Neuronal stem cell (in vitro differentiated cells): ENCODE data around the gene PAX7.
"Not testable (repeated sequence)": the region's sequence is repeated elsewhere in the genome, so short reads cannot be mapped to it uniquely, and the experiment has no call there.

Experiments used
- DNase-seq: peaks from one replicate; pipeline ENCODE4 v3.0.0-alpha.2; 2013; ENCODE audit warnings: low spot score
- H2AFZ ChIP-seq: one replicate; pipeline ENCODE4 v1.6.1; 2013; ENCODE audit warnings: mild to moderate bottlenecking, low read length, inconsistent platforms
- H2AK5ac ChIP-seq: 2 replicates; pipeline ENCODE4 v1.6.1; 2013; ENCODE audit warnings: low read depth, mild to moderate bottlenecking, inconsistent platforms, low read length, moderate library complexity, mixed read lengths
- H2BK120ac ChIP-seq: 2 replicates; pipeline ENCODE4 v1.6.1; 2013; ENCODE audit warnings: low read depth, mild to moderate bottlenecking, inconsistent platforms, low read length, moderate library complexity, mixed read lengths
- H2BK12ac ChIP-seq: one replicate; pipeline ENCODE4 v1.6.1; 2013; ENCODE audit warnings: low read length, inconsistent platforms
- H2BK15ac ChIP-seq: 2 replicates; pipeline ENCODE4 v1.6.1; 2013; ENCODE audit warnings: mild to moderate bottlenecking, low read length, inconsistent platforms, mixed read lengths
- H2BK5ac ChIP-seq: one replicate; pipeline ENCODE4 v1.6.1; 2013; ENCODE audit warnings: inconsistent platforms, mild to moderate bottlenecking, low read length, moderate library complexity
- H3K14ac ChIP-seq: one replicate; pipeline ENCODE4 v1.6.1; 2013; ENCODE audit warnings: low read length, inconsistent platforms
- H3K18ac ChIP-seq: 2 replicates; pipeline ENCODE4 v1.6.1; 2013; ENCODE audit warnings: low read length, inconsistent platforms
- H3K23ac ChIP-seq: 2 replicates; pipeline ENCODE4 v1.6.1; 2013; ENCODE audit warnings: low read depth, mild to moderate bottlenecking, mixed read lengths, low read length, inconsistent platforms; ENCODE audit not compliant: poor library complexity
- H3K27ac ChIP-seq: replicated peaks from 3 replicates; pipeline ENCODE4 v1.5.1; 2013; ENCODE audit warnings: low read length, inconsistent platforms
- H3K27me3 ChIP-seq, 3 experiments: 2 replicates each; pipeline ENCODE4 v1.6.1; 2013; ENCODE audit warnings: low read length in 3 of 3, mild to moderate bottlenecking in 2 of 3, inconsistent platforms in 1 of 3, low read depth in 1 of 3, mixed read lengths in 1 of 3, moderate library complexity in 1 of 3; ENCODE audit not compliant: control insufficient read depth in 3 of 3, insufficient read depth in 3 of 3
- H3K36me3 ChIP-seq, 2 donors: replicated peaks in 1 of 2; 2 replicates each; pipeline ENCODE4 v1.6.1; 2013; ENCODE audit warnings: low read length in 2 of 2; ENCODE audit not compliant: control insufficient read depth in 2 of 2, insufficient read depth in 2 of 2
- H3K4ac ChIP-seq: 2 replicates; pipeline ENCODE4 v1.6.1; 2013; ENCODE audit warnings: inconsistent platforms, mild to moderate bottlenecking, low read length, moderate library complexity
- H3K4me1 ChIP-seq, 2 donors: 1 replicate in 1 of 2; 2 replicates in 1 of 2; pipeline ENCODE4 v1.6.1; 2013; ENCODE audit warnings: low read length in 2 of 2, low read depth in 1 of 2; ENCODE audit not compliant: control insufficient read depth in 2 of 2, insufficient read depth in 1 of 2
- H3K4me2 ChIP-seq: one replicate; pipeline ENCODE4 v1.6.1; 2013; ENCODE audit warnings: mild to moderate bottlenecking, low read length, inconsistent platforms; ENCODE audit not compliant: insufficient read depth, poor library complexity, severe bottlenecking
- H3K4me3 ChIP-seq, 2 donors: 2 replicates each; pipeline ENCODE4 v1.5.1; 2013; ENCODE audit warnings: low read length in 2 of 2, mild to moderate bottlenecking in 2 of 2, inconsistent platforms in 1 of 2, moderate library complexity in 1 of 2
- H3K79me1 ChIP-seq: one replicate; pipeline ENCODE4 v1.6.1; 2013; ENCODE audit warnings: low read depth, mild to moderate bottlenecking, inconsistent platforms, low read length, moderate library complexity
- H3K9ac ChIP-seq: one replicate; pipeline ENCODE4 v1.6.1; 2013; ENCODE audit warnings: mild to moderate bottlenecking, low read depth, low read length, inconsistent platforms; ENCODE audit not compliant: poor library complexity
- H3K9me3 ChIP-seq, 2 donors: replicated peaks in 1 of 2; 2 replicates each; pipeline versions ENCODE3 to v1.6.1; 2013; ENCODE audit warnings: low read length in 2 of 2, mild to moderate bottlenecking in 2 of 2, inconsistent platforms in 1 of 2, low read depth in 1 of 2, mixed read lengths in 1 of 2, moderate library complexity in 1 of 2; ENCODE audit not compliant: control insufficient read depth in 2 of 2, insufficient read depth in 1 of 2
- H4K8ac ChIP-seq: one replicate; pipeline ENCODE4 v1.6.1; 2013; ENCODE audit warnings: low read depth, mild to moderate bottlenecking, inconsistent platforms, low read length, moderate library complexity
- H4K91ac ChIP-seq: one replicate; pipeline ENCODE4 v1.6.1; 2013; ENCODE audit warnings: low read length, low read depth, mild to moderate bottlenecking, inconsistent platforms; ENCODE audit not compliant: poor library complexity
- WGBS, 2 donors: extraction: QIAGEN DNeasy Blood & Tissue Kit; methylation state at CpG; one replicate each; pipeline ENCODE4 v1.1.7; 2013; ENCODE audit warnings: missing lambda C conversion rate in 2 of 2, mixed read lengths in 1 of 2; ENCODE audit not compliant: insufficient read length in 2 of 2, insufficient replicate concordance in 1 of 2; ENCODE audit errors: extremely low coverage in 2 of 2; 5-methylcytosine and 5-hydroxymethylcytosine counted together

Gene PAX7

GRCh38 chr1:18744381-18744780 is 113.7 kb downstream of the PAX7 start:
- WGBS, 2 donors, result 100% methylated on average over 1 of the region's 1 CpG; no CpG with 5 or more reads in 1 of the 2 donors
- not testable (repeated sequence) for H3K79me1 ChIP-seq, H3K23ac ChIP-seq, H4K91ac ChIP-seq, H3K4ac ChIP-seq, DNase-seq, H3K4me1 ChIP-seq, H3K14ac ChIP-seq, H2AK5ac ChIP-seq, H3K27ac ChIP-seq, H3K18ac ChIP-seq, H2BK12ac ChIP-seq, H2BK15ac ChIP-seq, H3K4me2 ChIP-seq, H2AFZ ChIP-seq, H3K4me3 ChIP-seq, H3K36me3 ChIP-seq, H3K27me3 ChIP-seq, H4K8ac ChIP-seq, H3K9me3 ChIP-seq, H2BK5ac ChIP-seq, H2BK120ac ChIP-seq
- peak overlapping the region; percentile 44 for H3K9ac ChIP-seq

- H3K9me3 ChIP-seq, result no peaks in the 10 kb centered on the region
- no peak for DNase-seq
- no peak overlapping the region for H2BK12ac ChIP-seq
- H4K91ac ChIP-seq, result no peak overlapping the region
- no peaks in the 10 kb centered on the region for H3K27me3 ChIP-seq
- H3K36me3 ChIP-seq, result no peaks in the 10 kb centered on the region
- no peak overlapping the region for H4K8ac ChIP-seq
- H3K9ac ChIP-seq, result no peak overlapping the region
- H3K79me1 ChIP-seq, result no peaks in the 10 kb centered on the region
- H2BK5ac ChIP-seq, result no peak overlapping the region
- H3K23ac ChIP-seq, result no peak overlapping the region
- H3K4ac ChIP-seq, result no peak overlapping the region
- no peak overlapping the region for H2BK15ac ChIP-seq
- H3K4me2 ChIP-seq, result no peak overlapping the region
- no peak overlapping the region for H2AK5ac ChIP-seq
- H2BK120ac ChIP-seq, result no peak overlapping the region
- WGBS, 2 donors, result no CpG with 5 or more reads among the region's 5 CpGs
- no peak overlapping the region for H2AFZ ChIP-seq
- H3K18ac ChIP-seq, result no peak overlapping the region
- H3K4me1 ChIP-seq, result no peaks in the 10 kb centered on the region
- H3K14ac ChIP-seq, result no peak overlapping the region
- no peak overlapping the region for H3K27ac ChIP-seq
- H3K4me3 ChIP-seq, result no peak overlapping the region
Observed at GRCh38 chr1:18746981-18747380, 116.3 kb downstream of the PAX7 start.

- Histone ChIP-seq H2AK5ac (no peak overlapping the region), H3K18ac (no peak overlapping the region), H3K4me1 (no peaks in the 10 kb centered on the region), H3K4me3 (no peak overlapping the region), H3K4me2 (no peak overlapping the region), H4K8ac (no peak overlapping the region), H3K23ac (no peak overlapping the region), H3K27me3 (no peaks in the 10 kb centered on the region), H3K14ac (no peak overlapping the region), H2BK120ac (no peak overlapping the region), H3K79me1 (no peaks in the 10 kb centered on the region), H3K36me3 (no peaks in the 10 kb centered on the region), H3K4ac (no peak overlapping the region), H4K91ac (no peak overlapping the region), H2BK15ac (no peak overlapping the region), H2AFZ (no peak overlapping the region), H2BK12ac (no peak overlapping the region), H3K9ac (no peak overlapping the region), H2BK5ac (no peak overlapping the region), H3K9me3 (no peaks in the 10 kb centered on the region), H3K27ac (no peak overlapping the region)
- no peak for DNase-seq
- no CpG with 5 or more reads among the region's 5 CpGs for WGBS, 2 donors
Observed at GRCh38 chr1:18747671-18748070, 117.0 kb downstream of the PAX7 start.

- no peaks in the 10 kb centered on the region for H3K27me3 ChIP-seq
Observed at GRCh38 chr1:18748435-18748834, 117.8 kb downstream of the PAX7 start.

More at GRCh38 chr1:18748435-18748834, 117.8 kb downstream of the PAX7 start:
- no peak overlapping the region for H2AK5ac ChIP-seq
- no peak overlapping the region for H3K9ac ChIP-seq
- no peak overlapping the region for H3K14ac ChIP-seq
- no peaks in the 10 kb centered on the region for H3K9me3 ChIP-seq
- H4K91ac ChIP-seq, result no peak overlapping the region
- H3K4ac ChIP-seq, result no peak overlapping the region
- H4K8ac ChIP-seq, result no peak overlapping the region
- no peak overlapping the region for H2BK12ac ChIP-seq
- no peak overlapping the region for H3K4me3 ChIP-seq
- H3K4me1 ChIP-seq, result no peaks in the 10 kb centered on the region
- H2BK15ac ChIP-seq, result no peak overlapping the region
- H2BK5ac ChIP-seq, result no peak overlapping the region
- no peak overlapping the region for H3K4me2 ChIP-seq
- no peak overlapping the region for H3K18ac ChIP-seq
- no peak for DNase-seq
- no peak overlapping the region for H2BK120ac ChIP-seq
- H3K36me3 ChIP-seq, result no peaks in the 10 kb centered on the region
- H3K79me1 ChIP-seq, result no peaks in the 10 kb centered on the region
- WGBS, 2 donors, result 100% methylated on average over 4 of the region's 10 CpGs; no CpG with 5 or more reads in 1 of the 2 donors
- no peak overlapping the region for H2AFZ ChIP-seq
- H3K23ac ChIP-seq, result no peak overlapping the region
- H3K27ac ChIP-seq, result no peak overlapping the region
